T47D (cell line): ENCODE data around the gene RUNX3.

ENCODE experiments used
- DNase-seq, 2 experiments: peaks; one replicate each; pipeline versions ENCODE4 v3.0.0 to v3.0.0-alpha.2; 2011 to 2012; ENCODE audit warnings: low read depth in 1 of 2, low spot score in 1 of 2
- JUND ChIP-seq: IDR thresholded peaks from 2 replicates; pipeline ENCODE4 v1.6.1; 2012; ENCODE audit warnings: low read depth
- in situ Hi-C: cut with HindIII; loops from 2 replicates; pipeline ENCODE4 v1.10.0; 2016; ENCODE audit warnings: low sequenced_read_pairs, low pct_unique_long_range_greater_than_20kb

The RUNX3 gene

GRCh38 chr1:24967962-24968361 lies 37.9 kb upstream of the RUNX3 start:
- TF ChIP-seq JUND = no peak
- no peak for DNase-seq

DNA sequence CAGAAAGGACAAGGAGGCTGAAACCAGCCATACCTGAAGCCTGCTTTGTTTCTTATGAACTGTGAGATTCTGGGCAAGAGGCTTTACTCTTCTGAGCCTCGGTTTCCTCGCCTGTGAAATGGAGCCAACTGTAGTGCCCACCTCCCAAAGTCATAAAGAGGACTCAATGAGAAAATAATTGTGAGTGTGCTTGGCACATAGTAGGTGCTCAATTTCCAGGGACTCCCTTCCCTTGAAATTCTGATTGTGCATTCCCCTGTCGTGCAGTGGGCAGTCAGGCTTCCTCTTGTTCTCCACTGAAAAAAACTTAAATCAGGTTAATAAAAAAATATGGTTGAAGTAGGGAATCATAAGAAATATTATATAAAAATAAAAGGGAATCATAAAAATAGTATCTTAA lies 37.5 kb upstream of the RUNX3 start:
- no peak for TF ChIP-seq JUND
- in situ Hi-C loops = no loop called here
- no peak for DNase-seq

More at GRCh38 chr1:24967962-24968361, 37.9 kb upstream of the RUNX3 start:
- in situ Hi-C loops = no loop called here

DNA sequence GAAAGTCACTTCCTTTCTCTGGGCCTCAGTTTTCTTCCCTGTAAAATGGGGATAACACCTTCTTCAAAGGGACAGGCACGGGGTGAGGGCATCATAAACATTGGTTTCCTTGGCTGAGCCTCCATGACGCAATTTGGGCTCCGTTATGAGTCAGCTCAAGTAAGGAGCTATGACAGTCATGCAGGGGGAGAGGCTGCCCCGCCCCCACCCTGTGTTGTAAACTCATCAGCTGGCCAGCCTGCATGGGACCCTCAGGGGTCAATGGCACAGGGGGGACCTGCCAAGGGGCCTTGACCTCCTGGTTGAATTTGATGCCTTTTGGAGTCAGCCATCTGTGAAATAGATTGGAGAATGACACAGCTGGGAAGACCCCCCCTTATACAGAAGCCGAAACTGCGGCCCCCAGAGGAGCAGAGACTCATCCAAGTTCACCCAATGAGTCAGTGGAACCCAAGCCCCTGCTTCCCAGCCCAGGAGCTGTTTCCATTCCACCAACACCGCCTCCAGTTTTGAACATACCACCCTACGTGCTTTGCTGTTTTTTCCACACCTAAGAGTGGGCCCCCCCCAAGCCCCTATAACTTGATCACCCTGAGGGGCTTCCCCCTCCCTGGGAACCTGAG lies 36.8 kb upstream of the RUNX3 start:
- in situ Hi-C loops = no loop called here
- TF ChIP-seq JUND = no peak
- DNase-seq = no peak

DNA sequence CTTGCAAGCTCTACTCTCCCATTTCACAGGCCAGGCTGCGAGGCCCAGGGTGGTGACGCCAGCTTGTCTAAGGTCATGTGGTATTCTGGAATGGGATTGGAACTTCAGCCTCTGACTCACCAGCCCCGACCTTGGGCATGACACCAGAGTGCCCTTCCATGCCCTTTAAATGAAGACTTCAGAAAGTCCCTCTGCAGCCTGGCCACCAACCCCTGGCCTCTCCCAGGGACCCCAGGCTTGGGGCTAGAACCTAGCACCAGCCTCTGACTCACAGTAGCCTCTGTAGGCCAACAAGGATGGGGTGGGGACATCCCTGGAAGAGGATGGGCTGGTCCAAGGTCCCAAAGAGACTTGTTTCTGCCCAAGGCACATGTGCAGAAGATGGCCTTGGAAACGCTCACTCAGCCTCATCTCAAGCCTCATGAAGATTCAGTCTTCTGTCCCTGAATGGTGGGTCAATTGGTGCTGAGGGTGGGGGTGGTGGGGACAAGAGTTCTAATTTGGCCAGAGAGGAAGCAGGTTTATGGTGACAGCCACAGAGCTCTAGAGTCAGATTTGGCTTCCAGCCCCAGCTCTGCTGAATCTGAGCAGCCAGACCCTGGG lies 36.1 kb upstream of the RUNX3 start:
- no peak for TF ChIP-seq JUND
- in situ Hi-C loops = no loop called here
- no peak for DNase-seq

GRCh38 chr1:24965571-24965930 lies 35.5 kb upstream of the RUNX3 start:
- no peak for DNase-seq
- no peak for TF ChIP-seq JUND
- in situ Hi-C loops = no loop called here

DNA sequence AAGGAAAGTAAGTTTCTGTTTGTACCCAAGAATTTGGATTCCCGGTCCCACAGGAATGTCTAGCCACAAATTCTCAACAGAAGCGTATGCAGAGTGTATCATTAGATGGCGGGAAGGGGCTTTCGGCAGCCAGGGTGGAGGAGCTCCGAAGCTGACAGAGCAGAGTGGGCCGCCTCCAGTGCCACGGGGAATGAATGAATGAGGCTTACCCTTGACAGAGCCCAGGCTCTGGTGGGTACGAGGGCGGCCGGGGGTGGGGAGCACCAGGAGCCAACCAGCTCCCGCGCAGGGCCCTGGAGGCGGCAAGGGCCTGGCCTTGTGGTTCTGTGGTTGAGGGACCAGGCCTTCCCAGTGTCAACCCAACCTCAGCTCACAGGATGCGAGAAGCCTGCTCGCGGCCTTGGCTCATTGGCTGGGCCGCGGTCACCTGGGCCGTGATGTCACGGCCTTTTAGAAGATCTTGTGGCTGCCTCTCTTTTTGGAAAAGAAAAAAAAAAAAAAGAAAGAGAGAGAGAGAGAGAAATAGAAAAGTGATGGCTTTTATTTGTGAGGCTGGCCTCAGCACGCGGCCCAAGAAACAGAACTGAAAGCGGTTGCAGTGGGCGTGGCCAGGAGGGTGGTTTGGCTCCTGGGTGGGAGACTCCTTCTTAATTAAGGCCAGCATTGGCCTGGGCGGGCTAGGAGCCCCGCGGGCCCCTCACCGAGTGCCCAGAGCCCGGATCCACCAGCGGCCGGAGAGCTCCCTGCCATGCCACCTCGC lies 34.9 kb upstream of the RUNX3 start:
- no peak for DNase-seq
- TF ChIP-seq JUND = no peak
- in situ Hi-C loops = no loop called here

- in situ Hi-C loops = no loop called here
- TF ChIP-seq JUND = no peak
- DNase-seq = no peak
Observed at GRCh38 chr1:24963943-24964693, 34.0 kb upstream of the RUNX3 start.

DNA sequence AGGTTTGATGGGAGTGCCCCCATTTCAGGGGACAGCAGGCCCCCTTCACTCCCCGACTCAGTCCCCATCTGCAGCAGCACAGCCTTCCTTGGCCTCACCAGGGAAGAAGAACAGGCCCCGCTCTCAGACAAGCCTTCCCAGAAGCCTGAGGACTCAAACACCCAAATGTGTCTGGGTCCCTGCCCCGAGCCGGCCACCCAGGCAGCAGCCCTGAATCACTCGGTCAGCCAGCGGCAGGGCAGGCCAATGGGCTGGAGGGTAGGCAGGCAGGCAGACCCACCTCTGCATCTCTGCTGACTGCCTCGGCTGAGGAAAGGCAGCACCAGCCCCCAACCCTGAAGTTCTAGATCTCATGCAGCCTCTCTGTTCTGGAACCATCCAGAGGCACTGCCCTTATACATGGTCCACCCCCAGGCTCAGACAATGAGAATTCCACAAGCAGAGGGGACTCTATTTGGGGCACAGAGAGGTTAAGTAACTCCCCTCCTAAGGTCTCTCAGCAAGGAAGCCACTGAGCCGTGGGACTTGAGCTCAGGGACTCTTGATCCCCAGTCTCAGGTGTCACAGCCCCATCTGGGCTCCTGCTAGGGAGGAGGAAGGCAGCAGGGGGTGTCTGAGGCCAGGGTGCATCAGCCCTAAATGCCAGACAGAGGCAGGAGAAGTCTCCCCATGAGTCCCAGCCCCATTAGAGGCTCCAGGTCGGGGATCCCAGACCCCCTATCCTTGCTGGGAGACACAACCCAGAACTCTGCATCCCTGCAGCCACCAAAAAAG lies 33.2 kb upstream of the RUNX3 start:
- no peak for DNase-seq
- in situ Hi-C loops = no loop called here
- no peak for TF ChIP-seq JUND

DNA sequence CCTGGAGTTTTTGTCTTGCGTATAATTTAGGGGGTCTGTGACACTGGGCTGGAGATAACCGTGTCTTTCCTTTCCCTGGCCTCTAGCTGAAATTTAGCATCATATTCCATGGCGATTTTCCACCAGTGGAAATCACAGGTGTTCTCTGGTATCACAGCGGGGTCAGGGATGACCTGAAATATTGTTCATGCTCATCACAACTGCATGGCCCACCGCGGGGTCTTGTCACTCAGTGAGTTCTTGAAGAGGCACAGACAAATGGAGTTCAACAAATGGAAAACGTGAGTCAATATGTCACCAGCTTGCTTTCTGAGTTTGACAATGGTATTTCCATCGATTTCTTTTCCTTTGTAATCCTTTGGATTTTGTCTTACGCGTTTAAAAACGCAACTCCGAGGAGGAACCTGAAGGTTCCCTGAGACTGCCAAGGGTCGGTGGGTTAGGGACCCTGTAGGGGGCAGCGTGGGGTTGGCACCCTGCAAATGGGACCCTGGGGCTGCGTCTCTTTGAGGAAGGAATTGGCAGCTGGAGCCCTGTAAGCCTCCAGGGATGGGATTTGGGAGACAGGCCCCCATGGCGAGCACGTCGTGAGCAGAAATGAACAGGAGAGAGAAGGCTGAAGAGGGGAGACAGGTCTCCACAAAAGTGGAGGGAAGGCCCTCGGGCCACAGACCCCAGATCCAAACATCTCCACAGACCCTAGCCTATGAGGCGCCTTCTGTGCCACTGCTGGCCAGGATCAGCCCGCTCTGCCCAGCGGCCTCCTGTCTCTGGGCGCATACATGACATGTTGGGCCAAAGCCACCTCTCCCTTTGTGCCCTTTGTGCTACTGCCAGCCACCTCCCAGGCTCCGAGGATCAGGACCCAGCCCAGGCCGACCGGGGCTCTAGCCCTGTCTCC lies 32.1 kb upstream of the RUNX3 start:
- in situ Hi-C loops = no loop called here
- DNase-seq = no peak
- TF ChIP-seq JUND = no peak

GRCh38 chr1:24961334-24961733 lies 31.3 kb upstream of the RUNX3 start:
- TF ChIP-seq JUND = no peak
- in situ Hi-C loops = no loop called here
- DNase-seq = no peak

DNA sequence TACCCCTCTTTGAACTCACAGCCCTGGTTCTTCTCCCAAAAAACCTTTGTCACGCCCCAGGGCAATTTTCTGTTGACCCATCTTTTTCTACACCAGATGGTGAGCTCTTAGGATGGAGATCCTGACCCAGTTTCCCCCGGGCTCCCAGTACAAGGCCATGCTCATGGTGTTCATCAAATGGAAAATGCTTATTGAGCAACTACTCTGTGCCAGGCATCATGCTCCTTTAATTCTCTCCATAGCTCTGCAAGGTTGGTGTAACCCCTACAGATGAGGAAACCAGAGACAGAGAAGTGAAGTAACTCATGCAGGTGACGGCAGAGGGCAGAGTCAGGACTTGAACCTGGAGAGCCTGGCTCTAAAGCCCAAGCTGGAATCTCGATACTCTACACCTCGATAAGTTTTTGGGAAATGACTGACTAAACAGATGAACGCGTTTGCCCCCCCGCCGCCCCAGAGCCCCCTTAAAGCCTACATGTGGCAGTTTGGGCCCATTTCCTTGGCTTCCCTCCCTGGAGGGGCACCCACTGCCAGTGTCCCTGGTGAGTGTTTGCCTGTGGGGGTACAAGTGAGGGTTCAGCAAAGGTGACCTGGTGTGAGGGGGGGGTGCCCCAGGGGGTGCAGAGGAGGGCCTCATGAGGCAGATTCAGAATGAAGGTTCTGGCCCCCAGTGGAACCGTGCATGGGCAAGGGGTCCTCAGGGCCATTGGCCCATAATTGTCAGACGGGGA lies 30.2 kb upstream of the RUNX3 start:
- in situ Hi-C loops = no loop called here

More for the DNA sequence above, 30.2 kb upstream of the RUNX3 start:
- no peak for DNase-seq
- no peak for TF ChIP-seq JUND
